ENCODE data around the gene SEBOX.

- TF ChIP-seq, protein P1, sequence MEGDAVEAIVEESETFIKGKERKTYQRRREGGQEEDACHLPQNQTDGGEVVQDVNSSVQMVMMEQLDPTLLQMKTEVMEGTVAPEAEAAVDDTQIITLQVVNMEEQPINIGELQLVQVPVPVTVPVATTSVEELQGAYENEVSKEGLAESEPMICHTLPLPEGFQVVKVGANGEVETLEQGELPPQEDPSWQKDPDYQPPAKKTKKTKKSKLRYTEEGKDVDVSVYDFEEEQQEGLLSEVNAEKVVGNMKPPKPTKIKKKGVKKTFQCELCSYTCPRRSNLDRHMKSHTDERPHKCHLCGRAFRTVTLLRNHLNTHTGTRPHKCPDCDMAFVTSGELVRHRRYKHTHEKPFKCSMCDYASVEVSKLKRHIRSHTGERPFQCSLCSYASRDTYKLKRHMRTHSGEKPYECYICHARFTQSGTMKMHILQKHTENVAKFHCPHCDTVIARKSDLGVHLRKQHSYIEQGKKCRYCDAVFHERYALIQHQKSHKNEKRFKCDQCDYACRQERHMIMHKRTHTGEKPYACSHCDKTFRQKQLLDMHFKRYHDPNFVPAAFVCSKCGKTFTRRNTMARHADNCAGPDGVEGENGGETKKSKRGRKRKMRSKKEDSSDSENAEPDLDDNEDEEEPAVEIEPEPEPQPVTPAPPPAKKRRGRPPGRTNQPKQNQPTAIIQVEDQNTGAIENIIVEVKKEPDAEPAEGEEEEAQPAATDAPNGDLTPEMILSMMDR (IDR thresholded peaks at IDR 0.05), result no peak
- no peak for TF ChIP-seq POLR2AphosphoS5 (IDR thresholded peaks at IDR 0.05)
- no peak for TF ChIP-seq POLR2A (IDR thresholded peaks at IDR 0.05)
Observed at GRCh38 chr17:28338056-28338768, 26.8 kb downstream of the SEBOX start.

Data from gastroesophageal sphincter (tissue), 3 donors.